ENCODE data around the gene WWTR1. TPM values are rescaled to one million over a fixed set of nuclear protein-coding genes. Genes with fewer than 3 reads are reported as not detected.

Gene WWTR1
- total RNA-seq = 10 to 100 TPM; 17.3 to 18.5 TPM
- polyA plus RNA-seq (2013, experiment 1 of 2) = 40.9 TPM
- polyA plus RNA-seq (2013, experiment 2 of 2) = 41.8 TPM
- long read RNA-seq, experiment 1, transcript WWTR1-201 (7 exons, 2,103 nt) = major isoform, 5 of 11 reads
- long read RNA-seq, experiment 1, partial matches to known transcripts = 0 of 11 reads
- long read RNA-seq, experiment 1, other reads (novel, unspliced or antisense) = 6 of 11 reads
- long read RNA-seq, experiment 2, transcript WWTR1-201 (7 exons, 2,103 nt) = major isoform, 10 of 17 reads
- long read RNA-seq, experiment 2, partial matches to known transcripts = 4 of 17 reads
- long read RNA-seq, experiment 2, other reads (novel, unspliced or antisense) = 3 of 17 reads
- long read RNA-seq, experiment 3, transcript WWTR1-201 (7 exons, 2,103 nt) = major isoform, 17 of 30 reads
- long read RNA-seq, experiment 3, partial matches to known transcripts = 5 of 30 reads
- long read RNA-seq, experiment 3, other reads (novel, unspliced or antisense) = 8 of 30 reads
- long read RNA-seq, experiment 4, partial matches to known transcripts = 0 of 1 reads
- long read RNA-seq, experiment 4, other reads (novel, unspliced or antisense) = 1 of 1 reads

GRCh38 chr3:149657926-149658743 lies at the start of gene WWTR1:
WWTR1 (minus strand) TSS chr3:149658025; CDS start chr3:149657306, 719 bp downstream.
- peaks cover 9% of the 10 kb centered on the region for H3K4me1 ChIP-seq (ENCODE audit: control insufficient read depth, insufficient read depth, low read length)
- H3K27me3 Mint-ChIP-seq (ENCODE audit: insufficient read depth) = no peaks in the 10 kb centered on the region
- no peaks in the 10 kb centered on the region for H3K36me3 ChIP-seq (ENCODE audit: control insufficient read depth, insufficient read depth, low read length)
- no peaks in the 10 kb centered on the region for H3K9me3 ChIP-seq (ENCODE audit: control insufficient read depth, low read length)
- peaks cover 47% of the 10 kb centered on the region for H3K4me1 Mint-ChIP-seq
- H3K4me3 ChIP-seq (ENCODE audit: low read length) = peak within 1 kb of the TSS; percentile 89
- peak within 1 kb of the TSS; percentile 70 for H3K9ac ChIP-seq (ENCODE audit: extremely low read depth, low read length, poor library complexity, severe bottlenecking)
- no peaks in the 10 kb centered on the region for H3K9me3 Mint-ChIP-seq
- peak within 1 kb of the TSS; percentile 90 for H3K4me3 Mint-ChIP-seq
- DNase-seq = peak; percentile 97
- peak within 1 kb of the TSS; percentile 94 for H3K27ac Mint-ChIP-seq
- WGBS, 2 experiments (ENCODE audit: insufficient coverage in 1 of 2, insufficient read length in 1 of 2) = 1 to 2% methylated on average over 23 to 52 of the region's 52 CpGs
- peak; percentile 18 for TF ChIP-seq CTCF (conservative IDR thresholded peaks at IDR 0.05)
- peak within 1 kb of the TSS; percentile 92 for H3K27ac ChIP-seq (ENCODE audit: low read depth, low read length)
- no peaks in the 10 kb centered on the region for H3K27me3 ChIP-seq (ENCODE audit: control insufficient read depth, insufficient read depth, low read length, poor library complexity, severe bottlenecking)
- H3K36me3 Mint-ChIP-seq (ENCODE audit: low read depth) = peaks cover 10% of the 10 kb centered on the region

GRCh38 chr3:149706905-149707304 lies 49.1 kb upstream of the WWTR1 start:
- H3K9me3 ChIP-seq (ENCODE audit: control insufficient read depth, low read length) = no peaks in the 10 kb centered on the region
- no peak overlapping the region for H3K4me3 Mint-ChIP-seq
- no peak overlapping the region for H3K9ac ChIP-seq (ENCODE audit: extremely low read depth, low read length, poor library complexity, severe bottlenecking)
- no peak overlapping the region for H3K27ac ChIP-seq (ENCODE audit: low read depth, low read length)
- no peaks in the 10 kb centered on the region for H3K4me1 Mint-ChIP-seq
- H3K36me3 Mint-ChIP-seq (ENCODE audit: low read depth) = no peaks in the 10 kb centered on the region
- no peak overlapping the region for H3K27ac Mint-ChIP-seq
- TF ChIP-seq CTCF (conservative IDR thresholded peaks at IDR 0.05) = no peak
- no peaks in the 10 kb centered on the region for H3K27me3 Mint-ChIP-seq (ENCODE audit: insufficient read depth)
- 76 to 85% methylated on average over 3 of the region's 3 CpGs for WGBS, 2 experiments (ENCODE audit: insufficient coverage in 1 of 2, insufficient read length in 1 of 2)
- no peak overlapping the region for H3K4me3 ChIP-seq (ENCODE audit: low read length)
- no peaks in the 10 kb centered on the region for H3K27me3 ChIP-seq (ENCODE audit: control insufficient read depth, insufficient read depth, low read length, poor library complexity, severe bottlenecking)
- DNase-seq = no peak
- no peaks in the 10 kb centered on the region for H3K36me3 ChIP-seq (ENCODE audit: control insufficient read depth, insufficient read depth, low read length)
- H3K4me1 ChIP-seq (ENCODE audit: control insufficient read depth, insufficient read depth, low read length) = no peaks in the 10 kb centered on the region
- H3K9me3 Mint-ChIP-seq = no peaks in the 10 kb centered on the region

GRCh38 chr3:149705416-149705815 lies 47.6 kb upstream of the WWTR1 start:
- Mint-ChIP-seq H3K36me3 (ENCODE audit: low read depth) (no peaks in the 10 kb centered on the region), H3K4me1 (no peaks in the 10 kb centered on the region), H3K4me3 (no peak overlapping the region), H3K9me3 (no peaks in the 10 kb centered on the region), H3K27me3 (ENCODE audit: insufficient read depth) (no peaks in the 10 kb centered on the region), H3K27ac (no peak overlapping the region)
- Histone ChIP-seq H3K9ac (ENCODE audit: extremely low read depth, low read length, poor library complexity, severe bottlenecking) (no peak overlapping the region), H3K27ac (ENCODE audit: low read depth, low read length) (no peak overlapping the region), H3K36me3 (ENCODE audit: control insufficient read depth, insufficient read depth, low read length) (no peaks in the 10 kb centered on the region), H3K4me3 (ENCODE audit: low read length) (no peak overlapping the region), H3K9me3 (ENCODE audit: control insufficient read depth, low read length) (no peaks in the 10 kb centered on the region), H3K4me1 (ENCODE audit: control insufficient read depth, insufficient read depth, low read length) (no peaks in the 10 kb centered on the region), H3K27me3 (ENCODE audit: control insufficient read depth, insufficient read depth, low read length, poor library complexity, severe bottlenecking) (no peaks in the 10 kb centered on the region)
- TF ChIP-seq CTCF (conservative IDR thresholded peaks at IDR 0.05) = no peak
- no peak for DNase-seq

Data from endodermal cell (in vitro differentiated cells).